ENCODE measurements around the gene TMEM69. TPM values are rescaled to one million over a fixed set of nuclear protein-coding genes. Genes with fewer than 3 reads are reported as not detected.

TMEM69 gene
- polyA plus RNA-seq, 1 donor from 2014 or later: 28.6 TPM

DNA sequence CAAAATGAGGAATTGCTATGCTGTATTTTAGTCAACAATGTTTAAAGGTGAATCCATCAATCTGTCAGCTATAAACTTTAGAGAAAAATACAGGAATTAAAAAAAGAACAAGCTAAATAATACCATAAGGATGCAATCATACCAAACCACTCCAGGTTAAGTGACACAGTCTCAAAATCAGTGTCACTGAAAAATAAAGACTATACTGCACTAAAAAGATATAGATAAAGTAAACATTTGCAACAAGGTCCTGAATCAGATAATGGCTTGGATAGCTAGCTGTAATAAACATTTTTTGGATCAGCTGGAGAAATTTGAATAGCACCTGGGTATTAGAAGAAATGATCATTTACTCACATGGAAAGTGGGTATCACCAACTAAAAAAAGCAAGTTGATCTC, 9.5 kb upstream of the TMEM69 start:
- Histone ChIP-seq H2AFZ (ENCODE audit: low read depth, low read length) (no peak overlapping the region), H3K9me2 (ENCODE audit: insufficient read depth, low read length) (no peaks in the 10 kb centered on the region), H3K4me3 (ENCODE audit: low read length) (no peak overlapping the region), H4K20me1 (ENCODE audit: insufficient read depth) (no peaks in the 10 kb centered on the region), H3K9ac (ENCODE audit: low read length) (no peak overlapping the region), H3K79me2 (replicated peaks; ENCODE audit: insufficient read depth, low read length) (peaks cover 90% of the 10 kb centered on the region), H3K27me3 (ENCODE audit: insufficient read depth, low read depth, low read length) (no peaks in the 10 kb centered on the region), H3K36me3 (ENCODE audit: insufficient read depth, low read length) (no peaks in the 10 kb centered on the region), H3K27ac (ENCODE audit: low read length) (no peak overlapping the region), H3F3A (ENCODE audit: insufficient read depth, low read length, poor library complexity, severe bottlenecking) (no peaks in the 10 kb centered on the region), H3K9me3 (ENCODE audit: low read length) (no peaks in the 10 kb centered on the region), H3K4me2 (ENCODE audit: low read length) (no peak overlapping the region)
- no peak for TF ChIP-seq SMC3 (conservative IDR thresholded peaks at IDR 0.05; ENCODE audit: poor library complexity)

GRCh38 chr1:45679123-45679522, 8.9 kb upstream of the TMEM69 start:
- Histone ChIP-seq H3K4me2 (ENCODE audit: low read length) (no peak overlapping the region), H3K36me3 (ENCODE audit: insufficient read depth, low read length) (no peaks in the 10 kb centered on the region), H3K9me2 (ENCODE audit: insufficient read depth, low read length) (no peaks in the 10 kb centered on the region), H2AFZ (ENCODE audit: low read depth, low read length) (no peak overlapping the region), H3K27me3 (ENCODE audit: insufficient read depth, low read depth, low read length) (no peaks in the 10 kb centered on the region), H3K79me2 (replicated peaks; ENCODE audit: insufficient read depth, low read length) (peaks cover 91% of the 10 kb centered on the region), H3K4me3 (ENCODE audit: low read length) (no peak overlapping the region), H3K9ac (ENCODE audit: low read length) (no peak overlapping the region), H3K9me3 (ENCODE audit: low read length) (no peaks in the 10 kb centered on the region), H3K27ac (ENCODE audit: low read length) (no peak overlapping the region), H4K20me1 (ENCODE audit: insufficient read depth) (no peaks in the 10 kb centered on the region), H3F3A (ENCODE audit: insufficient read depth, low read length, poor library complexity, severe bottlenecking) (no peaks in the 10 kb centered on the region)
- TF ChIP-seq POLR2AphosphoS5 (IDR thresholded peaks at IDR 0.05) (no peak), EP300 (conservative IDR thresholded peaks at IDR 0.05; ENCODE audit: poor library complexity, severe bottlenecking) (no peak), TAF1 (IDR thresholded peaks at IDR 0.05; ENCODE audit: low read depth) (no peak), CTCF (IDR thresholded peaks at IDR 0.05; ENCODE audit: poor library complexity, severe bottlenecking) (no peak)

DNA sequence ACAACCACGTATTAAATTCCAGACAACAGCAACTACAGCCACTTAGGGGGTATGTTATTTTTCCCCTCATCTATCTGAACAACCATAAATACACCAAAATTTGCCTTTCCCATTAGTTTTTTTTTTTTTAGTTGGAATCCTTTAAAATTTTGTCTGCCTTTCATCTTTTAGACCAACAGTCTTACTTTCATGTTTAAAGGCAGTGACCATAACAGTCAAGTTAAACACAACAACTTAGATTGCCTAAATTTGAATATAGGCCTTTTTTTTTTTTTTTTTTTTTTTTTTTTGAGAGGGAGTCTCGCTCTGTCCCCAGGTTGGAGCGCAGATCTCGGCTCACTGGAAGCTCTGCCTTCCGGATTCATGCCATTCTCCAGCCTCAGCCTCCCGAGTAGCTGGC, 5.0 kb upstream of the TMEM69 start:
- peaks cover 12% of the 10 kb centered on the region for H3F3A ChIP-seq (ENCODE audit: insufficient read depth, low read length, poor library complexity, severe bottlenecking)
- no peak overlapping the region for H2AFZ ChIP-seq (ENCODE audit: low read depth, low read length)
- no peaks in the 10 kb centered on the region for H3K27me3 ChIP-seq (ENCODE audit: insufficient read depth, low read depth, low read length)
- peaks cover 81% of the 10 kb centered on the region for H3K79me2 ChIP-seq (replicated peaks; ENCODE audit: insufficient read depth, low read length)
- H4K20me1 ChIP-seq (ENCODE audit: insufficient read depth): no peaks in the 10 kb centered on the region
- no peaks in the 10 kb centered on the region for H3K9me3 ChIP-seq (ENCODE audit: low read length)
- H3K27ac ChIP-seq (ENCODE audit: low read length): no peak overlapping the region
- H3K9me2 ChIP-seq (ENCODE audit: insufficient read depth, low read length): no peaks in the 10 kb centered on the region
- no peaks in the 10 kb centered on the region for H3K36me3 ChIP-seq (ENCODE audit: insufficient read depth, low read length)
- no peak overlapping the region for H3K4me2 ChIP-seq (ENCODE audit: low read length)
- TF ChIP-seq MXI1 (conservative IDR thresholded peaks at IDR 0.05; ENCODE audit: poor library complexity, severe bottlenecking): no peak
- no peak for TF ChIP-seq POLR2AphosphoS5 (IDR thresholded peaks at IDR 0.05)
- no peak for TF ChIP-seq EP300 (conservative IDR thresholded peaks at IDR 0.05; ENCODE audit: poor library complexity, severe bottlenecking)
- no peak for TF ChIP-seq SMC3 (conservative IDR thresholded peaks at IDR 0.05; ENCODE audit: poor library complexity)
- no peak for TF ChIP-seq TAF1 (IDR thresholded peaks at IDR 0.05; ENCODE audit: low read depth)
- no peak for TF ChIP-seq CTCF (IDR thresholded peaks at IDR 0.05; ENCODE audit: poor library complexity, severe bottlenecking)
- TF ChIP-seq RAD21 (conservative IDR thresholded peaks at IDR 0.05): no peak
- no peak for TF ChIP-seq EZH2 (IDR thresholded peaks at IDR 0.05; ENCODE audit: borderline replicate concordance, insufficient read depth, low read length, poor library complexity, severe bottlenecking)
- TF ChIP-seq, protein P1, sequence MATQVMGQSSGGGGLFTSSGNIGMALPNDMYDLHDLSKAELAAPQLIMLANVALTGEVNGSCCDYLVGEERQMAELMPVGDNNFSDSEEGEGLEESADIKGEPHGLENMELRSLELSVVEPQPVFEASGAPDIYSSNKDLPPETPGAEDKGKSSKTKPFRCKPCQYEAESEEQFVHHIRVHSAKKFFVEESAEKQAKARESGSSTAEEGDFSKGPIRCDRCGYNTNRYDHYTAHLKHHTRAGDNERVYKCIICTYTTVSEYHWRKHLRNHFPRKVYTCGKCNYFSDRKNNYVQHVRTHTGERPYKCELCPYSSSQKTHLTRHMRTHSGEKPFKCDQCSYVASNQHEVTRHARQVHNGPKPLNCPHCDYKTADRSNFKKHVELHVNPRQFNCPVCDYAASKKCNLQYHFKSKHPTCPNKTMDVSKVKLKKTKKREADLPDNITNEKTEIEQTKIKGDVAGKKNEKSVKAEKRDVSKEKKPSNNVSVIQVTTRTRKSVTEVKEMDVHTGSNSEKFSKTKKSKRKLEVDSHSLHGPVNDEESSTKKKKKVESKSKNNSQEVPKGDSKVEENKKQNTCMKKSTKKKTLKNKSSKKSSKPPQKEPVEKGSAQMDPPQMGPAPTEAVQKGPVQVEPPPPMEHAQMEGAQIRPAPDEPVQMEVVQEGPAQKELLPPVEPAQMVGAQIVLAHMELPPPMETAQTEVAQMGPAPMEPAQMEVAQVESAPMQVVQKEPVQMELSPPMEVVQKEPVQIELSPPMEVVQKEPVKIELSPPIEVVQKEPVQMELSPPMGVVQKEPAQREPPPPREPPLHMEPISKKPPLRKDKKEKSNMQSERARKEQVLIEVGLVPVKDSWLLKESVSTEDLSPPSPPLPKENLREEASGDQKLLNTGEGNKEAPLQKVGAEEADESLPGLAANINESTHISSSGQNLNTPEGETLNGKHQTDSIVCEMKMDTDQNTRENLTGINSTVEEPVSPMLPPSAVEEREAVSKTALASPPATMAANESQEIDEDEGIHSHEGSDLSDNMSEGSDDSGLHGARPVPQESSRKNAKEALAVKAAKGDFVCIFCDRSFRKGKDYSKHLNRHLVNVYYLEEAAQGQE (IDR thresholded peaks at IDR 0.05; ENCODE audit: borderline replicate concordance): no peak
- H3K4me3 ChIP-seq (ENCODE audit: low read length): no peak overlapping the region
- no peak overlapping the region for H3K9ac ChIP-seq (ENCODE audit: low read length)

Measured in neural cell (in vitro differentiated cells).